NOMO-1 treated with DMSO at 0.1 percent for 48 hours (cell line): ENCODE results near the gene EIF4H.
"Not testable (repeated sequence)": the region's sequence is repeated elsewhere in the genome, so short reads cannot be mapped to it uniquely, and the experiment has no call there.

Experiments
- DNase-seq: peaks from one replicate; lab custom pipeline; 2025; ENCODE audit not compliant: unreplicated experiment; lab: John Stamatoyannopoulos, UW

The EIF4H gene

DNA sequence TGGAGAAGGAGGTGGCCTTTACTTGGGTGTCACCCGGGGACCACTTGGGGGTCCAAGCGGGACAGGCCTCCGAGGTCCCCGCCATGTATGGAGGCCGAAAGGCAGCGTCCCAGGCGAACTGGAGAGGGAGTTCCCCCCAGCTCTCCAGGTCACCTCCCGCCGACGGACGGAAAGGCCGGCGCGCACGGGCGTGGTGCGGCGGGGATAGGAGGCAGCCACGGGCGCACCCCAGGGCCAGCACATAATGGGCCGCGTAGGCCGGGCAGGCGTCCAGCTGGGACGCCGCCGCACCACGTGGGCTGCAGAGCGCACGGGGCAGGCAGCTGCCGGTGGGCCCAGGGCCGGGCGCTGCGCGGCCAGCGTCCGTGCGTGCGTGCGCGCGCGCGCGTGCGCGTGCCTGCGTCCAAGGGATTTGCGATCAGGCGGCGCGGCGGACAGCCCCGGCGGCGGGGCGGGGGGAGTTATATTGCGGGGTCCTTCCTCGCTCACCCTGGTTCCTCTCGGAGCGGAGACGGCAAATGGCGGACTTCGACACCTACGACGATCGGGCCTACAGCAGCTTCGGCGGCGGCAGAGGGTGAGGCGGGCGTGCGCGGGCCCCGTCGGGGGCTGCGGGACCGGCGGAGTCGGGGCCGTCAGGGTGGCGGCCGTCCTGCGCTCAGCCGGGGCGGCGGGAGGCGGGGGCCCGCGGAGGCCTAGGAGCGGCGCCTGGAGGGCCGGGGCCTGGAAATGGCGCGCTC, at the start of gene EIF4H:
TSS of gene EIF4H (plus strand) at position 491 of the 740 bp plus-strand sequence. CDS start at position 519, 28 bp downstream.
- DNase-seq: peak; percentile 99

DNA sequence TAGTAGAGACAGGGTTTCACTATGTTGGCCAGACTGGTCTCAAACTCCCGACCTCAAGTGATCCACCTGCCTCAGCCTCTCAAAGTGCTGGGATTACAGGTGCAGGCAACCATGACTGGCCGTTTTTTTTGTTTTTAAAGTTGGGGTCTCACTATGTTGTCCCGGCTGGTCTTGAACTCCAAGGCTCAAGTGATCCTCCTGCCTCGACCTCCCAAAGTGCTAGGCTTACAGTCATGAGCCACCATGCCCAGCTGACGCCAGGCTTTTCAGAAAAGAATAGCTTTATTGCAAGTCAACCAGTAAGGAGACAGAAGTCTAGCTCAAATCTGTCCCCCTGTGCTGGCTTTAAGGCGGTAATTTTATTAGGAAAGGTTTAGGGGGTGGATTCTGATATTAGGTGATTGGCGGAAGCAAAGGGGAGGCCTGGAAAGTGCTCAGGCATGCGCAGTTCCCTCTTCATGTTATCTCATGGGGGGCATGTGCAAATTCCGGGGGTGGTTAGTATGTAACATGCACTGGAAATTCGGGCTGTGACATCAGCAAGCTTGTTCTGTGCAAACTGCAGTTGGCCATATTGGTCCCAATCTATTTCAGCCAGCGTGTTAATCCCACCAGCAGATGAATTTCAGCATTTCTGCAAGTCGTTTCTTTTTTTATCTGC, 47.8 kb upstream of the EIF4H start:
- no peak for DNase-seq

GRCh38 chr7:74129887-74130286, 44.3 kb upstream of the EIF4H start:
- no peak for DNase-seq

DNA sequence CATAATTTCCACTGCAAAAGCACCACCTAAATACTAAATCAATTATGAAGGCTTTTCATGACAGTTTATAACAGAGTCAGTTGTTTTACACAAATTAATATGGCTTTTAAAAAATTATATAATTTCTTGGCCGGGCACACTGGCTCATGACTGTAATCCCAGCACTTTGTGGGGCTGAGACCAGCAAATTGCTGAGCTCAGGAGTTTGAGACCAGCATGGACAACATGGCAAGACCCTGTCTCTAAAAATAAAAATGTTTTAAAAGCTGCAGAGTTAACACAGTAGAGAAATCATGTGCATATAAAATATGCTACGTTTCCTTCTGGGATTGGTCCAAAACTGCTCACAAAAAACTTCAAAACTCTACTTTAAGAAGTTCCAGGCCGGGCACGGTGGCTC, 43.6 kb upstream of the EIF4H start:
- DNase-seq: no peak

DNA sequence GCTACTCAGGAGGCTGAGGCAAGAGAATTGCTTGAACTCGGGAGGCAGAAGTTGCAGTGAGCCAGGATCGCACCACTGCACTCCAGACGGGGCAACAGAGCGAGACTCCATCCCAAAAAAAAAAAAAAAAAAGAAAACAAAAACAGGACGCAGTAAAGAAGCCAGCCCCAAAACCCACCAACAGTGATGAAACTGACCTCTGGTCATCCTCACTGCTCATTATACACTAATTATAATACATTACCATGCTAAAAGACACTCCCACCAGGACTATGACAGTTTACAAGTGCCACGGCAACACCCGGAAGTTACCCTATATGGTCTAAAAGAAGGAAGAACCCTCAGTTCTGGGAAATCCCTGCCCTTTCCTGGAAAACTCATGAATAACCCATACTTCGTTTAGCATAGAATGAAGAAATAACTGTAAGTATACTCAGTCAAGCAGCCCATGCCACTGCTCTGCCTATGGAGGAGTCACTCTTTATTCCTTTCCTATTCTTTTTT, 40.0 kb upstream of the EIF4H start:
- no peak for DNase-seq

DNA sequence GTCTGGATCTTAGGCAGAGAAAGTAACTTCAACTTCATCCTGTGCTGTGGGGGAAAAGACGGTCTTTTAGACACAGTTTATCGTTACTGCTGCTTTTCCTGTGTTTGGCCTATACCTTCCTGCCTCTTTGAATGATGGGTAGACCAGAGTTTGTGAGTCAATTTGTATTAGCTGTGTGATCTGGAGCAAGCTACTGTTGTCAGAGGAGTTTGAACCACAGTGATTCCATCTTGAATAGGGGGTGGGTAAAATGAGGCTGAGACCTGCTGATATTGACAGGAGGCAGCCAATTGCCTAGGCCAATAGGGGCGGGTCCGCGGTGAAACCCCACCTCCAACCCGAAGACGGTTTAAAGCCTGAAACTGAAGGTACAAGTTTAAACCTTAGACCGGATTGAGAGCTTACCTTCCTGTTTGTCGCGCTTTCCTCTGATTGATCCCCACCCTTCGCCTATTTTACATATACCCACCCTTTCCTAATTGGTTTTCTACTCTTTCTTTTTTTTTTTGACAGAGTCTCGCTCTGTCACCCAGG, 35.8 kb upstream of the EIF4H start:
- DNase-seq: no peak

GRCh38 chr7:74138945-74139843, 35.0 kb upstream of the EIF4H start:
- DNase-seq: no peak

GRCh38 chr7:74141705-74142104, 32.5 kb upstream of the EIF4H start:
- no peak for DNase-seq

GRCh38 chr7:74143383-74143782, 30.8 kb upstream of the EIF4H start:
- DNase-seq: peak; percentile 46

- no peak for DNase-seq
Observed at GRCh38 chr7:74148491-74148890, 25.7 kb upstream of the EIF4H start.

- no peak for DNase-seq
Observed at GRCh38 chr7:74149071-74149470, 25.1 kb upstream of the EIF4H start.

- DNase-seq: no peak
Observed at GRCh38 chr7:74149603-74150002, 24.6 kb upstream of the EIF4H start.

- no peak for DNase-seq
Observed at GRCh38 chr7:74153736-74154135, 20.4 kb upstream of the EIF4H start.

DNA sequence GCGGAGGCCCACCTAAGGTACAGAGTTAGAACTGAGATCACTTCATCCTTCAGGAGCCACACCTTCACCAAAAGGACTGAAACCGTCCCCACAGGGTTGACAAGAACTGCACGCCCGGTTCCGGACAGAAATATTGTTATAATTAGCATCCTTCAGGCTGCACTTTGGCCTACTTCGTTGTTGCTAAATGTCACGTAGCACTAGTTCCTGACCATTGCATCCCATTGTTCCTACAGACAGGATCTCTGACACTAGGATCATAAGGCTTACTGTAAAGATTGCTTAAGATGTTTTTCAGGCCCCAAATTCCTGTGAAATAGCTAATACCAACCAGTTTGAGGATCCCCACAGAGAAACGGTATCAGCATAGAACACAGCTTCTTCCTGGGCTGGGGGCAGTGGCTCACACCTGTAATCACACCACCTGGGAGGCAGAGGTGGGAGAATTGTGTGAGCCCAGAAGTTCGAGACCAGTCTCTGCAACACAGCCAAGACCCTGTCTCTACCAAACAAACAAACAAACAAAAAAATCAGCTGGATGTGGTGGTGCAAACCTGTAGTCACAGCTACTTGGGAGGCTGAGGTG, 18.3 kb upstream of the EIF4H start:
- no peak for DNase-seq

GRCh38 chr7:74157605-74158004, 16.6 kb upstream of the EIF4H start:
- DNase-seq: no peak

- no peak for DNase-seq
Observed at GRCh38 chr7:74164985-74165456, 9.1 kb upstream of the EIF4H start.

GRCh38 chr7:74165867-74166593, 8.1 kb upstream of the EIF4H start:
- no peak for DNase-seq

GRCh38 chr7:74167324-74167723, 6.8 kb upstream of the EIF4H start:
- DNase-seq: not testable (repeated sequence)

DNA sequence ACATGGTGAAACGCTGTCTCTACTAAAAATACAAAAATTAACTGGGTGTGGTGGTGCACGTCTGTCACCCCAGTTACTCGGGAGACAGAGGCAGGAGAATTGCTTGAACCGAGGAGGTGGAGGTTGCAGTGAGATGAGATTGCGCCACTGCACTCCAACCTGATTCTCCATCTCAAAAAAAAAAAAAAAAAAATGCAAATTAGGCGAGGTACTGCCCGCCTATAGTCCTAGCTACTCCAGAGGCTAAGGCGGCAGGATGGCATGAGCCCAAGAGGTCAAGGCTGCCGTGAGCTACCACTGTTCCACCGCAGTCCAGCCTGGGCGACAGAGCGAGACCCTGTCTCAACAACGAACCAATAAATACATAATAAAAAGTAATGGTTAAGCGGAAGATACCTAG, 1.1 kb upstream of the EIF4H start:
- DNase-seq: peak; percentile 56

GRCh38 chr7:74173491-74173865, 678 bp upstream of the EIF4H start:
- peak; percentile 42 for DNase-seq
